ENCODE results near the gene ZNF444.

GRCh38 chr19:56199687-56200086, 58.6 kb downstream of the ZNF444 start:
- TF ChIP-seq HNF4G (IDR thresholded peaks at IDR 0.05) (no peak), JUND (IDR thresholded peaks at IDR 0.05) (peak; percentile 19 to 67), CTCF (IDR thresholded peaks at IDR 0.05; ENCODE audit: low read depth, low read length, missing input control) (no peak), RAD21 (IDR thresholded peaks at IDR 0.05) (peak in 1 of 2 donors; percentile 8), SP1 (IDR thresholded peaks at IDR 0.05) (no peak), ATF3 (IDR thresholded peaks at IDR 0.05) (peak; percentile 24), TAF1 (conservative IDR thresholded peaks at IDR 0.05) (no peak), MAX (IDR thresholded peaks at IDR 0.05) (no peak)
